Activated naive CD8-positive, alpha-beta T cell treated with anti-CD3 and anti-CD28 coated beads, Interleukin-2, amount 10 ng/mL, durations not matched to agents 7 days and 5 days (primary cell): ENCODE data around the gene MYL7. TPM values are rescaled to one million over a fixed set of nuclear protein-coding genes. Genes with fewer than 3 reads are reported as not detected.

Experiments used
- ATAC-seq: fragments of 150-1000 bp; cut with Tn5 transposase; one replicate; pipeline ENCODE4 v1.10.0; 2021; ENCODE audit warnings: low read depth, moderate library complexity
- POLR2A ChIA-PET: fragments of 350-600 bp; sonication (Branson Sonifier 250); formaldehyde crosslinking; loops from one replicate; lab custom pipeline; 2021; ENCODE audit warnings: antibody characterized with exemption; lab: Charles Lee
- DNase-seq: peaks from one replicate; pipeline ENCODE4 v3.0.0; 2021
- H3K27ac Mint-ChIP-seq: one replicate; pipeline ENCODE4 v1.8.0; 2022; ENCODE audit warnings: mild to moderate bottlenecking, mixed read lengths
- H3K27me3 Mint-ChIP-seq: one replicate; pipeline ENCODE4 v1.8.0; 2022; ENCODE audit warnings: mild to moderate bottlenecking, moderate library complexity, mixed read lengths
- H3K36me3 Mint-ChIP-seq: one replicate; pipeline ENCODE4 v1.8.0; 2021; ENCODE audit warnings: mild to moderate bottlenecking, mixed read lengths
- H3K4me1 Mint-ChIP-seq: one replicate; pipeline ENCODE4 v1.8.0; 2021; ENCODE audit warnings: mixed read lengths
- H3K4me3 Mint-ChIP-seq: one replicate; pipeline ENCODE4 v1.8.0; 2022; ENCODE audit warnings: mild to moderate bottlenecking, moderate library complexity, mixed read lengths
- H3K9me3 Mint-ChIP-seq: one replicate; pipeline ENCODE4 v1.8.0; 2021; ENCODE audit warnings: mixed read lengths
- total RNA-seq, 2 experiments: library from RNA; stranded (reverse); gene quantifications; one replicate each; pipeline ENCODE4 v1.2.3, GENCODE V29; 2021

The MYL7 gene
- total RNA-seq, 2 experiments from 2014 or later, result not detected

DNA sequence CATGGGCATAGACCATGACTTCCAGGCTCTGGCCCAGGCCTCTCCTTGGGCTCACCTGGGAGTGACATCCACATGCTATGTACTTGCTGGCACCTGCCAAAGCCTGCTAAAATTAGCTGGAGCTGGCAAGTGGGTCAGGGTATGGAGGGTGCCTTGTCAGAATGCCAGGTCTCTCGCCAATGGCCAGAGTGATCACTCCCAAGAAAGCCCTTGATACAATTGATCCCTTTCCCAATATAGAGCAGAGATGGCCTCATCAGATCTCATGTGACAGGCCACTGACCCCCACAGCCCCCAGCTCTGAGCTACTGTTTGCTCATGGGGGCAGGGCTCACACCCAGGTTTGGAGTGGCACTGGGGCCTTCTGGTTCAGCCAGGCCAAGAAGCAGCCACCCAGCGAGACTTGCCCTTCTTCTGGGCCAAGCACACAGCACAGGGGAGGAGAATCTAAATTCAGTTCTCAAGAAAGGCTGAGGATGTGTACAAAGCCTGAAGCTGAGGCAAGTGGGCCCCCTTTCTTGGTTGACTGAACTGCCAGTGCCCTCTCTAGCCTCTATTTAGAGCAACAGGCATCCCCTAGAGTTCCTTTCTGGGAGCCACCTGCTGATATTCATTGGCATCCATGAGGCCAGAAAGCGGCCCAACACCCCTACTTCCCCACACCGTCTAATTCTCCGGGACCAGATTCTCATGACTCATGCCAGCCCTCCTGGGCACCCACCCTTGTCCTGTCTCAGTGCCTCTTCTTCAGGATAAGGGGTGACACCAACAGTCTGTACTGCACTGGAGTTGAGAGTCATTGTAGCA, 18.9 kb upstream of the MYL7 start:
- no peak for DNase-seq
- Mint-ChIP-seq H3K27me3 (peaks cover 4% of the 10 kb centered on the region), H3K9me3 (no peaks in the 10 kb centered on the region), H3K27ac (no peak overlapping the region), H3K4me1 (no peaks in the 10 kb centered on the region), H3K4me3 (no peak overlapping the region), H3K36me3 (no peaks in the 10 kb centered on the region)
- no peak for ATAC-seq
- POLR2A ChIA-PET, result no interaction called here

DNA sequence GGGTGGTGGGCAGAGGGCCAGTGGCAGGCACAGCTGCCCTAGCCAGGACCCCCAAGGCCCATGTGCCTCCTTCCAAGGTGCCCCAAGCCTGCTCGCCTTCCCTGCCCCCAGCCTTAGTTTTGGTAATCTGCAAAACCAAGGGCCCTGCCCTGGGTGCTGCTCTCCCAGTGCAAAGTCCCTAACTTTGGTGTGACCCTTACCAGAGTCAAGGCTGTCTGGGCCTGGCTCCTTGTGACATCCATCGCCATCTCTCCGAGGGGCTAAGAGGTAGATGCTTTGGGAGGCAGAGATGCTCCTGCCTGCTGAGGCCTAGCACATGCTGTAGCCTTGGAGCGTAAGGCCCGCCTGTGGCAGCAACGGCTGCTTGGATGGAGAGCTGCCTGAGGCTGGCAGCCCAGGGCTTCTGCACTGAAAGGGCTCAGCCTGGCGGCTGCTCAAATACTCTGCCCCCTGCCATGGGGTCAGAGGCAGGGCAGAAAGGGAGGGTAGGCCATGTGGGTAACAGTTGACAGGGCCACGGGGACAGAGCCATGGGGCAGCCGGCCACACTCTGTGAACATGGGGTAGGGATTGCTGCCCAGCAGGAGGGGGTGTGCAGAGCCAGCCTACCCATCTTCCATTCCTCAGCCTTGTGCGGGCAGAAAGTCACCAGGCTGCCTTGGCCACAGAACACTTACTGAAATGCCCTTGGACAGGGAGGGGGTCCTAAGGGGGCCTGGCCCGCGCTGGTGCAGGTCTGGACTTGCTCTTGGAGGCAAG, 17.9 kb upstream of the MYL7 start:
- POLR2A ChIA-PET, result no interaction called here
- DNase-seq, result no peak
- no peaks in the 10 kb centered on the region for H3K4me1 Mint-ChIP-seq
- no peak overlapping the region for H3K4me3 Mint-ChIP-seq
- H3K9me3 Mint-ChIP-seq, result no peaks in the 10 kb centered on the region
- peaks cover 2% of the 10 kb centered on the region for H3K27me3 Mint-ChIP-seq
- ATAC-seq, result no peak
- H3K27ac Mint-ChIP-seq, result no peak overlapping the region
- no peaks in the 10 kb centered on the region for H3K36me3 Mint-ChIP-seq

GRCh38 chr7:44158096-44158872, 17.2 kb upstream of the MYL7 start:
- Mint-ChIP-seq H3K4me3 (no peak overlapping the region), H3K9me3 (no peaks in the 10 kb centered on the region), H3K4me1 (no peaks in the 10 kb centered on the region), H3K36me3 (no peaks in the 10 kb centered on the region), H3K27ac (no peak overlapping the region), H3K27me3 (peaks cover 2% of the 10 kb centered on the region)
- DNase-seq (no peak), ATAC-seq (no peak)
- POLR2A ChIA-PET, result no interaction called here

- H3K4me3 Mint-ChIP-seq, result no peak overlapping the region
- no peaks in the 10 kb centered on the region for H3K4me1 Mint-ChIP-seq
- H3K27me3 Mint-ChIP-seq, result peaks cover 2% of the 10 kb centered on the region
- POLR2A ChIA-PET, result no interaction called here
- ATAC-seq, result no peak
- H3K36me3 Mint-ChIP-seq, result no peaks in the 10 kb centered on the region
- H3K27ac Mint-ChIP-seq, result no peak overlapping the region
- no peak for DNase-seq
- H3K9me3 Mint-ChIP-seq, result no peaks in the 10 kb centered on the region
Observed at GRCh38 chr7:44157116-44158080, 16.3 kb upstream of the MYL7 start.

DNA sequence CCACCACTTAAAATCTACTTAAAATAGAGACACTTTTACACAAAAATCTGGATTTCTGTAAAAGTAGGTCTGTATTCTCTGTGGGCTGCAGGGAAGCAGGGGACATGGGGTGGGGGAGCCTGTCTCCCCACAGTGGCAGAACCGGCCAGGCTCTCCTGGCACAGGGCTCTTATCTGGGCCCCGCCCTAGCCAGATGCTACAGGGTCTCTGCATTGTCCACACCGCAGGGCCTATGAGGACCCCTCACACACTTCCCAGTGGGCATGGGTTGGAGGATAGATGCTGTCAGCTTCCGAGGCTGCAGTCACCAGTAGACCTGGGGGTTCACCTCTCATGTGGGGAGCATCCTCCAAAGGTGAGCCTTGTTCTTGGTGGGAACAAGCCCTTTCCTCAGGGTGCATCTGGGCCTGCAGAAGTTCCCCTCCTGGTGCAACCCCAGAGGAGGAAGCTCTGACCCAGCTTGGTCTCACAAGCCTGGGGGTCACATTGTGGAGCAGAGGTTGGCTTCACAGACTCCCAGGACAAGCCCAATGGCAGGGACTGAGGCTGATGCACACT, 15.4 kb upstream of the MYL7 start:
- no peaks in the 10 kb centered on the region for H3K36me3 Mint-ChIP-seq
- H3K27me3 Mint-ChIP-seq, result peaks cover 2% of the 10 kb centered on the region
- H3K4me1 Mint-ChIP-seq, result no peaks in the 10 kb centered on the region
- no peak overlapping the region for H3K4me3 Mint-ChIP-seq
- no peaks in the 10 kb centered on the region for H3K9me3 Mint-ChIP-seq
- ATAC-seq (no peak), DNase-seq (no peak)
- POLR2A ChIA-PET, result no interaction called here
- H3K27ac Mint-ChIP-seq, result no peak overlapping the region

DNA sequence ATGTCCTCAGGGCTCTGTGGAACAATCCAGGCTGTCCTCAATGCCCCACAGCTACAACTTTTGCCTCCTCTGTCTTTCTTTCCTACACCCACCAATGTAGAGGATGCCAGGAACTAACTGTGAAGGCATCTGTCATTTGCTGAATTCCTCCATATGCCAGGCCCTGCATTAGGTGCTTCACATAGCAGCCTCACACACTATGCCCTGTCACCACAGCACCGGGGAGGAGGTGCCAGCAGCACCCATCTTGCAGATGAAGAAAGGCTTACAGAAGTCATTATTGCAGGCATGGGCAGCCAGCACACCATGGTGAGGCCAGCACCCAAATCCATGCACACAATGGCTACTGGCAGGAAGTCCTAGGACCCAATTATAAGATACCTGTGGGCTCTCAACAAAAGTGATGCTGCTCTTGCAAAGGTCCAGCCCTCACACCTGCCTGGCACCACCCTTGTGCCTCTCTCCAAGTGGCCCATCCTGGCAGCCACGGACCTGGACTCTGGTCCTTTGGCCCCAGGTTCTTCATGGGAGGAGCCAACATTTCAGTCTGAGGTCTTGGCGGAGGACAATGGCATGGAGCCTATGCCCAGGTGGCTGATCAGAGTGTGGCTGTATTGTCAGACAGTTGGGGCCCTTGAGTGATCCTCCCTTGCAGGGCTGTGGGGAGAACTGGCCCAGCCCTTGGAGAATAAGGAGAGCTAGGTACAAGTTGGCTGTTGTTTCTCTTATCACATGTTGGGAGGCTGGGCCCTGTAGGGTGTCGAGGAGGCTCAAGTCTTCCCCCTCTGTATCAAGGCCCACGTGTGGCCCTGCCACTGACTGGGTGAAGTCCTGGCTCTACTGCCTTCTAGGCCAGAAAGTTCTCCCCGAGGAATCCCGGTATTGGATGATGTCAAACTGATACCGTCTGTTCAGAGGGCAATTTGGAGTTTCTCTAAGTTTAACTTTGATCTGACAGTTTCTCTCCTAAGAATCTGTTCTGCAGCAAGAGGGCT, 14.4 kb upstream of the MYL7 start:
- POLR2A ChIA-PET, result no interaction called here
- DNase-seq, result no peak
- H3K9me3 Mint-ChIP-seq, result no peaks in the 10 kb centered on the region
- no peak overlapping the region for H3K4me3 Mint-ChIP-seq
- H3K27ac Mint-ChIP-seq, result no peak overlapping the region
- no peaks in the 10 kb centered on the region for H3K27me3 Mint-ChIP-seq
- no peaks in the 10 kb centered on the region for H3K36me3 Mint-ChIP-seq
- H3K4me1 Mint-ChIP-seq, result no peaks in the 10 kb centered on the region
- no peak for ATAC-seq

DNA sequence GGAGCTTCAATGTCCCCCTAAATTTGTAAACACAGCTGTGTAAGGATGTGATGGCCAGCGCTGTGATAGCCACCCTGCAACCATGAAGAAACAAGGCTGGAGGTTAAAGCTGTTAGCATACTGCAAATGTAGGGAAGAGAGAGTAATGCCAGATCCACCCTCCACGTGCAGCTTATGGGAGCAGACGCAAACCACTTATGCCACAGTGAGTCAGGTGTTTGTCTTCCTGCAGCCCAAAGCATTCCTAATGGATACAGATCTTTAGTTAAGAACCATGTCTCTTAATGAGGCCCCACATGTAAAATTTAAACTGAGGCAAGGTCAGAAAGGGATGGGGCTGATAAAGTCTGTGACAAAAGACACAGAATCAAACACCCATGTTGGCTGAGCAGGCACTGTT, 13.6 kb upstream of the MYL7 start:
- Mint-ChIP-seq H3K4me1 (no peaks in the 10 kb centered on the region), H3K4me3 (no peak overlapping the region), H3K9me3 (no peaks in the 10 kb centered on the region), H3K36me3 (no peaks in the 10 kb centered on the region), H3K27me3 (no peaks in the 10 kb centered on the region), H3K27ac (no peak overlapping the region)
- POLR2A ChIA-PET, result no interaction called here
- no peak for DNase-seq
- ATAC-seq, result no peak

- DNase-seq, result no peak
- H3K4me3 Mint-ChIP-seq, result no peak overlapping the region
- no peaks in the 10 kb centered on the region for H3K9me3 Mint-ChIP-seq
- H3K27me3 Mint-ChIP-seq, result no peaks in the 10 kb centered on the region
- no peak overlapping the region for H3K27ac Mint-ChIP-seq
- no peaks in the 10 kb centered on the region for H3K36me3 Mint-ChIP-seq
- no peaks in the 10 kb centered on the region for H3K4me1 Mint-ChIP-seq
- POLR2A ChIA-PET, result no interaction called here
- no peak for ATAC-seq
Observed at GRCh38 chr7:44153948-44154335, 12.8 kb upstream of the MYL7 start.

- Mint-ChIP-seq H3K9me3 (no peaks in the 10 kb centered on the region), H3K4me1 (no peaks in the 10 kb centered on the region), H3K27me3 (no peaks in the 10 kb centered on the region), H3K4me3 (no peak overlapping the region), H3K27ac (no peak overlapping the region), H3K36me3 (no peaks in the 10 kb centered on the region)
- POLR2A ChIA-PET, result interaction anchor here (0.6 kb wide), 1 partner anchor 11 kb away, joined by 3 read pairs; no protein-coding TSS in a partner anchor
- DNase-seq (no peak), ATAC-seq (no peak)
Observed at GRCh38 chr7:44152971-44153947, 12.1 kb upstream of the MYL7 start.

DNA sequence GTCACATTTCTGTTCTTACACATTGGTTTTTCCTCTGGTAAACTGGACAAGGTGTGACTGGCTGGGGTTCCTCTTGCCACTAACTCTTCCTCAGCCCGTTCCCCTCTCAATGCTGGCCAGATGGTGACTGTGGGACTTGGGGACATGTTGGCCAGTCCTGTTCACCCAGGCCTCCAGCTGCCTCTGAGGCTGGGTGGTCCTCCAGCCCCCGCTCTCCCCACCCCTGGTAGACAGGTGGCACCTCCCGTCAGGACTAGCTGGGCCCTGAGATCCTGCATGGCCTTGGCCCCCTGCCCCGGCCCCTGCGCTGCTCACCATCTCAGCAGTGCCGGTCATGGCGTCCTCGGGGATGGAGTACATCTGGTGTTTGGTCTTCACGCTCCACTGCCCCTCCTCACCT, 10.8 kb upstream of the MYL7 start:
- DNase-seq (no peak), ATAC-seq (no peak)
- Mint-ChIP-seq H3K27ac (no peak overlapping the region), H3K9me3 (no peaks in the 10 kb centered on the region), H3K27me3 (no peaks in the 10 kb centered on the region), H3K36me3 (no peaks in the 10 kb centered on the region), H3K4me3 (no peak overlapping the region), H3K4me1 (no peaks in the 10 kb centered on the region)
- POLR2A ChIA-PET, result no interaction called here
